ENCODE results near the gene UBXN11.

UBXN11 gene

DNA sequence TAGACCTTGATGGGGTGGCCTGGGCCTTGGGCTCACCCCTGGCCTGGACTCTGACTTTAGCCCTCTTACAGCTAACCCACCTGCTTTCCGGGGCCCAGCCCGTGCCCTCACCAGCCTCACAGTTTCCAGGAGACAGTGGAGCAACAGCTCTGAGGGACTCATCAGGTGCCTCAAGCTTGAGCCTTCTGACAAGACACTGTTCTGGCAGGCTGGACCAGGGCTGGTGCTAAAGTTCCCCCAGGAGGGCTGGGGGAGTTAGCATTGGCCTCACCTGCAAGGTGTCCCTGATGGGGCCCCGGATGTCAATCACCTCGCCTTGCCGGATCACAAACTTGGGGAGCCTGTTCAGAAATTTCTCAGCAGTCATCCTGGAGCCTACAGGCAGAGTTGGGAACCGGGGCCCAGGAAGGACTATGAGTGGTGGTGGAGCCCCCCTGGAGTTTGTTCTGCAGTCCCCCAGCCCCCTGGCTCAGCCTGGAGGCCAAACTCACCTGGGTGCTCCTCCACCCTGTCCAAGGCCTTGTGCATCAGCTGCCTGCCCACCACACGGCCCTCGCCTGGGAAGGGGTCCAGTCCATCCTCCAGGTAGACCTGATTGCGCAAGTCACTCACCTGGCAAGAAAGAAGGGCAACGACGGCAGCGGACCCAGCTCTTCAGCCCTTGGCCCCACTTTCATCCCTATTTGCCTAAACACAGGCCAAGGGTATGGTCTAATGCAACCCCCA, 22.4 kb downstream of the UBXN11 start:
- DNase-seq = no peak

DNA sequence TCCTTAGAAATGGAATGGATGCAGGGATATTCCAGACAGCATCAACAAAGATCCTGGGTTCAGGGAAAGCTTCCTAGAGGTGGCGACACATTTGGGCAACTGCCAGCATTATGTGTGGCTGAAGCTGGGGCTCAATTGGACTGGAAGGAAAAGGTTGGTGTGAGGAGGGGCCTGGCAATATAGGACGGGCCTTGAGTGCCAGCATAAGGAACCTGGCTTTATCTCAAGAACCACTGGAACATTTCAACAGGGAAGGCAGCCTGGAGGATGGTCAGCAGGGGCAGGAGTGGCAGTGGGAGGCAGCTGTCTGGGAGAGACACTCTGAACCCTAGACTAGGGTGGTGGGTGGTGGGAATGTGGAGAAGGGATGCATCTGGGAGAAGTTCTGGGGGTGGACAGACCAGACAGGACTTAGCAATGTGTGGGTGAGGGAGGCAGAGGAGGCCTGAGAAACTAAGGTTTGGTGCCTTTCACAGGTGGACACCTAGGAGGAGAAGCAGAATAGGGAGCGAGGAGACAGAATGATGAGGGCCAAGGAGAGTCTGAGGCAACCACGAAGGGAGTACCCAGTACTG, 23.1 kb downstream of the UBXN11 start:
- no peak for DNase-seq

DNA sequence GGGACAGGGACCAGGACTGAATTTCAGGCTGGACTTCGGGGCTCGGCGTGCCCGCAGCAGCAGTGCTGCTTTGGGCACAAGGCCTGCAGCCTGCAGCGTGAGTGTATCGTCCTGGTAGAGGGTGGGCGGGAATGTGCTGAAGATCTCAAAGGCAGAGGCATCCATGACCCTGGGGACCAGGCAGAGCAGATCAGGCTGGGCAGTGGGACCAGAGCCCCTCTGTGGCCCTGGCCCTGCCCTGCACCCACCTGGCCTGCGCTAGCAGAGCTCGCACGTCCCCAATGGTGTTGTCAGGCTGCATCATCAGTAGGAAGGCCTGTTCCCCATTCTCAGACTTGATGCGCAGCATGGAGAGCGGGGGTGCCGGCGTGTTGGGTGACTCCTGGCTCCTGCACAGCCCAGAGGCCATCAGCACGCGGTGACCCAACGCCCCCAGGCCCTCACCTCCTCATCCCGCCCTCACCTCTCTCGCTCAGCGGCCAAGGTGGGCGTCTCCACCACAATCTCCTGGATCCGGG, 24.0 kb downstream of the UBXN11 start:
- no peak for DNase-seq

GRCh38 chr1:26281971-26282370, 24.5 kb downstream of the UBXN11 start:
- no peak for DNase-seq

DNA sequence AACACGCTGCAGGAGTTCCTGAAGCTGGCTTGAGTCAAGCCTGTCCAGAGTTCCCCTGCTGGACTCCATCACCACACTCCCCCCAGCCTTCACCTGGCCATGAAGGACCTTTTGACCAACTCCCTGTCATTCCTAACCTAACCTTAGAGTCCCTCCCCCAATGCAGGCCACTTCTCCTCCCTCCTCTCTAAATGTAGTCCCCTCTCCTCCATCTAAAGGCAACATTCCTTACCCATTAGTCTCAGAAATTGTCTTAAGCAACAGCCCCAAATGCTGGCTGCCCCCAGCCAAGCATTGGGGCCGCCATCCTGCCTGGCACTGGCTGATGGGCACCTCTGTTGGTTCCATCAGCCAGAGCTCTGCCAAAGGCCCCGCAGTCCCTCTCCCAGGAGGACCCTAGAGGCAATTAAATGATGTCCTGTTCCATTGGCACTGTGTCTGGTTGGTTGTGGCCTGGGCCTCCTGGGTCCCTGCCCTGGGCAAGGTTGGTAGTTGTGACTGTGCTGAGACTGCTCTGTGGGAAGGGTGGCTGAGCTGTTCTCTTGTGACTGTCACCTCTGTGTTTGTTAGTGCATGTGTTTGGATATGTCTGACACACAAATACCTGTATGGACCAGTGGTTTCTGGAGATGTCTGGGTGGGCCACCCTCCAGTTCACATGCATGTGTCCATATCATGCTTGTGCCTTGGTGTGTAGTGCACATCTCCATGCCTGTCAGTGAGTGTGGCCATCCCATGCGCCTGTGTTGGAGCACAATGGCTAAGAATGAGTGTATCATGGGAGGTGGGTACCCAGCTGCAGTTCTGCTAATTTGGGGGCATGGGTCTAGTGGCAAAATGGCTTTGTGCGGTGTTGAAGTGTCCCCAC, 25.1 kb downstream of the UBXN11 start:
- no peak for DNase-seq

- peak; percentile 58 for DNase-seq
These were observed 25.9 kb downstream of the UBXN11 start for GRCh38 chr1:26280333-26281042.

- peak; percentile 91 for DNase-seq
These were observed 26.7 kb downstream of the UBXN11 start, which contains the start of gene SH3BGRL3 for GRCh38 chr1:26279456-26280332. TSS of gene SH3BGRL3 (plus strand) at chr1:26280086. CDS start at chr1:26280156, 70 bp downstream.

DNA sequence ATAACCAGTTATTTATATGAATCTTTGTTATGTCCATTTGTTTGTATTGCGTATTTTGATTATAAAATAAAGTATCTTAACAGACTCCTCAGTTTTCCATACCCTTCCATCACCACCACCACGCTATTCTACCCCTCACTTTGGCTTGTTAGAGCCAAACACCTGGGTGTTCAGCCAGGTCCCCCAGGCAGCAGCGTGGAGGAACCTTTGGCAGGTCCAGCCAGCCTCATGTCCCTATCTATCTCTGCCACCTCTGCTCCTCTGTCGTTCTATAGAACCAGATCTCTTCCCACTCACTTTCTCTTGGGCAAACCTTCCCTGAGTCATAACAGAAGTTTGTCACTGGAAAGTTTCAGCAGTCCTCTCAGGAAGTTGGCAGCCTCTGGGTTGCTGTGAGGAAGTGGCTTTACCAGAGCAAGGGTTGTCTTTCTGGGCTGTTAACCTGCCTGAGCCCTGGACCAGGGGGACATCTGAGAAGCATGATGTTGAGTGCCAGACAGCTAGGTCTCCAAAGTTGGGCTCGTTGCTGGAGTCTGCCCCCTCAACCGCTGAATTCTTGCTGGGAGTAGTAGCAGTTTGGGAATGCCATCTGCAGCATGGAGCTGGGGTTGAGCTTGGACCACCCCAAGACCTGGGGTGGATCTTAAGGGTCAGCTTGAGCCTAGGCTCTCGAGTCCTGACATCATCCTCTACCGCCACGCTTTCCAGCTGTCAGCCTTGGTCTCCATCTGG, 27.5 kb downstream of the UBXN11 start:
- DNase-seq = peak; percentile 82

- no peak for DNase-seq
These were observed 28.1 kb downstream of the UBXN11 start for GRCh38 chr1:26278303-26278702.

- DNase-seq = no peak
These were observed 28.7 kb downstream of the UBXN11 start for GRCh38 chr1:26277719-26278118.

GRCh38 chr1:26277261-26277661, 29.2 kb downstream of the UBXN11 start:
- no peak for DNase-seq

GRCh38 chr1:26276432-26276838, 30.0 kb downstream of the UBXN11 start:
- DNase-seq = no peak

DNA sequence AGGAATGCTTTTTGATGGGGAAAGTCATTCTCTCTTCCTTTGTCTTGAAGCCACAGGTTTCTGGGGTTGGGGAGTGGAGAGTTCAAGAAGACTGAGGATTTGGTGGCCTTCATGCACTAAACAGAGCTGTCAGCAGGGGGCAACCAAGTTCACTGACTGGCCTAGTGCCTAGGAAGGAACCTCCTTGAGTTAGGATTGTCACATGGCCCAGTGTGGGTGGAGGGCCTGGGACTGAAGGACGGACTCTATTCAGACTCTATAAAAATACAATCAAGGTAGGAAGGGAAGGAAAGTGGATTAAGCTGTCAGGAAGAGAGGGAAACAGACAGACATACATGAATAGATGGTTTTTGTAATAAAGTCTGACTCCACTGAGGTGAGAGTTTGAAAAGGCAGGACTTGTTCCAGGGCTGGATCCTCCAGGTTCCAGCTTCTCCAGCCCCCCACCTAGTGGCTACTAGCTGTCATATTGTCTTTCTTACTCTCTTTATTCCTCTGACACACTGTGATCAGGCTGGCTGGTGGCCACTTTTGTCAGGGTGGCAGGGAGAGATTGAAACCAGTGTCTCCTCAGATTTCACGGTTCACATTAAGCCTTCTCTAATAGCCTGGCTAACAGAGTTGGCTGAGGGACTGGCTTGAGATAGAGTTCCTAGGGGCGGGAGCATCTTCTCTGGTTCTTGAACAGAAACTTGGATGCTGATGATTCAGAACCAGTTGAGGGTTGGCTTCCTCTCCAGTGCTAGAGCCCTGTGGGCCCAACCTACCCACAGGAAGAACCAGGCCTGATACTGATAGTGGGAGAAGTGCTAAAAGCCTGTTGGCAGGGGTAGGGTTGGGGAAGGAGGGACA, 30.6 kb downstream of the UBXN11 start:
- DNase-seq = peak; percentile 94

DNA sequence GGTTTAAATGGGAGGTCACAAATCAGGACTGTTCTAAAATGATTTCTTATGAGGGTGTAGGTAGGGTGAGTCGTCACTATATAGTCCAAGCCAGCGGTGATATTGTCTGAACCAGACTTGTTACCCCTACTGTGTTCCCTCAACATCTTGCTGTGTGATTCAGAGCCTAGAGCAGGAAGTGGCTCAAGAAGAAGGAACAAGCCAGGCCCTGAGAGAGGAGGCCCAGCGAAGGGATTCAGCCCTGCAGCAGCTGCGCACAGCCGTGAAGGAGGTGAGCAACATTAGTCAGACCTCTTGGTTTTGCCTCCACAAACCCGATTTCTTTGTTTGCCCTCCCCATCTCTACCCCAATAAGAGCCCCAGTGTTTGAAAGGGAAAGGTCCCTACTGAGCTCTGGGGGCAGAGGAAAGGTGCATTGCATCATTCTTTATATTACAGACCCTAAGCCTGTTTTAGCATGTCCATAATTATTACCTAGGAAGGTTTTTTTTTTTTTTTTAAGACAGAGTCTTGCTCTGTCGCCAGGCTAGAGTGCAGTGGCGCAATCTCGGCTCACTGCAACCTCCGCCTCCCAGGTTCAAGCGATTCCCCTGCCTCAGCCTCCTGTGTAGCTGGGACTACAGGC, 31.5 kb downstream of the UBXN11 start:
- DNase-seq = peak; percentile 44

DNA sequence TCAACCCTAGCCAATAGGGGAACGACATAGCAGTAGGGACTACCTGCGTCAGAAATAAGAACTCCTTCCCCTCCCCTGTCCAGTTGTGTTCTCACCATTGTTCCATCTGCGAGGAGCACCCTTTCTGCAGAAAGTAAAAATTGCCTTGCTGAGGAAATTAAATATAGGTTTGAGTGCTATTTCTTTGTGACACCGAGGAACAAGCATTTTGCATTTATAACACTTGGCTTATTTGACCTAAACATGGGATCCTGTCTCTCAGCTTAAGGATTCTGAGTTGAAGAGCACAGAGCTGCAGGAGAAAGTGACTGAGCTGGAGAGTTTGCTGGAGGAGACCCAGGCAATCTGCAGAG, 37.3 kb downstream of the UBXN11 start:
- no peak for DNase-seq

DNA sequence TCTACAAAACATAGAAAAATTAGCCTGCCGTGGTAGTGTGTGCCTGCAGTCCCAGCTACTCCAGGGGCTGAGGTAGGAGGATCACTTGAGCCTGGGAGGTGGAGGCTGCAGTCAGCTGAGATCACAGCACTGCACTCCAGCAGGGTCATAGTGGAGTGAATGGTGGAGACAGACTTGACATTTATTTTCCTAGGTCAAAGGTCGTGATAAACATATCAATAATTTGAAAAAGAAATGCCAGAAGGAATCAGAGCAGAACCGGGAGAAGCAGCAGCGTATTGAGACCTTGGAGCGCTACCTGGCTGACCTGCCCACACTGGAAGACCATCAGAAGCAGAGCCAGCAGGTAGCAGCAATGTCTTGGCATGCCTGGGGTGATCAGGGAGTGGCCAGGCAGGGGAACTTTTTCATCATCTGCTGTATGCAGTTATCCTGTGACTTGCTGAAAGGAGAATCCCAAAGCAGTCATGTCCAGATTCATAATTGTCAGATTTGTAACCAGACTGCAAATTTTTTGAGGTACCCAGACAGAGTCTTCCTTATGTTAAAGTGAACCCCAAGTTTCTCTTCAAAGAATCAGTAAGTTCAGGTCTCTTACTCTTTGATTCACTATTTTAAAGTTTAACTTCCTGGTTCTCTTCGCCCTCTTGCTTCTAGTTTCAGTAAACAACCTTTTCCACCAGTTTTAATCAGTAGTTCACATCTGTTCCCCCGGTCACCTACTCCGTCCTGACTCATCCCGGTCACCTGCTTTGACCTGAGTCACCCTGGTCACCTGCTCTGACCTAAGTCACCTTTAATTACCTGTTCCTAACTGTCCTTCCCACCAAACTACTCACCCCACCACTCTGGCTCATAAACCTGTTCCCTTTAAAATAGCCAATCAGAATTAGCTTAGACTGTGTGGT, 37.9 kb downstream of the UBXN11 start:
- no peak for DNase-seq

DNA sequence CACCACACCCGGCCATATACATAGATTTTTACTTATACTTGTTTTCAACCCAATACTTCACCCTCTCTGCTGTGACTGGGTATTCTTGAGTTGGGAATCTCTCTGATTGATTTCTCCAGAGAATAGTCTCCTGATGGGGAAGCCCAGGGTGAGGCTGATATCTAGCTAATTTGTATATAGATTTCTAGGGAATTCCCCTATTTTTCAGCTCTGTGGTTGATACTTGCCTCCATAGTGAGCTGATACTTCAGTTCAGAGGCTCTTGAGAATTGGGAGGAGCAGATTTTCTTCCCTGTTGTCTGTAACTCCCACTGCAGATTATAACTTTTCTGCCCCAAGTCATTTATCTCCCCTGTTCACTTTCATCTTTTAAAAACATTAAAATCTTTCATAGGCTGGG, 41.0 kb downstream of the UBXN11 start:
- DNase-seq = no peak

- DNase-seq = no peak
These were observed 43.2 kb downstream of the UBXN11 start for GRCh38 chr1:26263212-26263611.

GRCh38 chr1:26259578-26259977, 46.9 kb downstream of the UBXN11 start:
- no peak for DNase-seq

Data from activated CD4-positive, alpha-beta T cell treated with anti-CD3 and anti-CD28 coated beads, Interleukin-10, Interleukin-2, amounts not matched to agents 100 ng/mL and 50 ng/mL, durations not matched to agents 16 hours and 8 hours (primary cell).